ENCODE measurements around the gene SNX33.

DNA sequence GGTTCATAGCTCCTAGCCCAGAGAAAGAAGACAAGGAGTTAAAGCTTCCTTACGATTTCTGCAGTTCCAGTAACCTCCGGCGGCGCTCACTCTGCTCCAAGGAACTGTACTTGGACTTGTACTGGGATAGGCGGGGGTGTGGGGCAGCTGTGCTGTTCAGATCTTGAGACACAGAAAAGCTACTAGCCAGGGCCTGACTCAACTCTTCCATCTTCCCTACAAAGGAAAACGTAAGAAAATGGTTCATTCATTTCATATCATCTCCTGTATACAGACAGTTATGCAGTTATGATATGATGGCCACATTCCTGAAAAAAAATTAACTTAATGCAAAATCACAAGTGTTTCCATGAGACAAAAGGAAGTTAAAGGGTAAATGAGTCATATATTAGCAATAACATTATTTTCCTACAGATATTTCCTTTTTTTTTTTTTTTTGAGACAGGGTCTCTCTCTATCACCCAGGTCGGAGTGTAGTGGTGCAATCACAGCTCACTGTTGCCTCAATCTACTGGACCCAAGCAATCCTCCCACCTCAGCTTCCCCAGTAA, 26.8 kb upstream of the SNX33 start:
- TF ChIP-seq ZFP3 (CRISPR knock-in tag; IDR thresholded peaks at IDR 0.05) (no peak), CSDC2 (CRISPR knock-in tag; IDR thresholded peaks at IDR 0.05) (no peak), ZFP30 (CRISPR knock-in tag; IDR thresholded peaks at IDR 0.05) (no peak), TOX (CRISPR knock-in tag; IDR thresholded peaks at IDR 0.05; ENCODE audit: borderline replicate concordance) (no peak), GLIS3 (CRISPR knock-in tag; IDR thresholded peaks at IDR 0.05) (no peak), SNAI2 (CRISPR knock-in tag; IDR thresholded peaks at IDR 0.05) (no peak), POU6F1 (CRISPR knock-in tag; IDR thresholded peaks at IDR 0.05; ENCODE audit: borderline replicate concordance, low read depth) (no peak), ARNTL (CRISPR knock-in tag; IDR thresholded peaks at IDR 0.05; ENCODE audit: borderline replicate concordance, low read depth) (no peak)
- TF ChIP-seq, protein P1, sequence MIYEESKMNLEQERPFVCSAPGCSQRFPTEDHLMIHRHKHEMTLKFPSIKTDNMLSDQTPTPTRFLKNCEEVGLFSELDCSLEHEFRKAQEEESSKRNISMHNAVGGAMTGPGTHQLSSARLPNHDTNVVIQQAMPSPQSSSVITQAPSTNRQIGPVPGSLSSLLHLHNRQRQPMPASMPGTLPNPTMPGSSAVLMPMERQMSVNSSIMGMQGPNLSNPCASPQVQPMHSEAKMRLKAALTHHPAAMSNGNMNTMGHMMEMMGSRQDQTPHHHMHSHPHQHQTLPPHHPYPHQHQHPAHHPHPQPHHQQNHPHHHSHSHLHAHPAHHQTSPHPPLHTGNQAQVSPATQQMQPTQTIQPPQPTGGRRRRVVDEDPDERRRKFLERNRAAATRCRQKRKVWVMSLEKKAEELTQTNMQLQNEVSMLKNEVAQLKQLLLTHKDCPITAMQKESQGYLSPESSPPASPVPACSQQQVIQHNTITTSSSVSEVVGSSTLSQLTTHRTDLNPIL (CRISPR knock-in tag; IDR thresholded peaks at IDR 0.05; ENCODE audit: low read depth), result no peak
- TF ChIP-seq, protein P2, sequence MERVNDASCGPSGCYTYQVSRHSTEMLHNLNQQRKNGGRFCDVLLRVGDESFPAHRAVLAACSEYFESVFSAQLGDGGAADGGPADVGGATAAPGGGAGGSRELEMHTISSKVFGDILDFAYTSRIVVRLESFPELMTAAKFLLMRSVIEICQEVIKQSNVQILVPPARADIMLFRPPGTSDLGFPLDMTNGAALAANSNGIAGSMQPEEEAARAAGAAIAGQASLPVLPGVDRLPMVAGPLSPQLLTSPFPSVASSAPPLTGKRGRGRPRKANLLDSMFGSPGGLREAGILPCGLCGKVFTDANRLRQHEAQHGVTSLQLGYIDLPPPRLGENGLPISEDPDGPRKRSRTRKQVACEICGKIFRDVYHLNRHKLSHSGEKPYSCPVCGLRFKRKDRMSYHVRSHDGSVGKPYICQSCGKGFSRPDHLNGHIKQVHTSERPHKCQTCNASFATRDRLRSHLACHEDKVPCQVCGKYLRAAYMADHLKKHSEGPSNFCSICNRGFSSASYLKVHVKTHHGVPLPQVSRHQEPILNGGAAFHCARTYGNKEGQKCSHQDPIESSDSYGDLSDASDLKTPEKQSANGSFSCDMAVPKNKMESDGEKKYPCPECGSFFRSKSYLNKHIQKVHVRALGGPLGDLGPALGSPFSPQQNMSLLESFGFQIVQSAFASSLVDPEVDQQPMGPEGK (CRISPR knock-in tag; IDR thresholded peaks at IDR 0.05; ENCODE audit: borderline replicate concordance), result no peak

Data from SK-N-SH treated with all-trans-retinoic acid at 6 μM for 48 hours (cell line).